Stimulated activated CD8-positive, alpha-beta memory T cell treated with anti-CD3 and anti-CD28 coated beads, Interleukin-2, amount 100 ng/mL, for 48 hours (primary cell): ENCODE measurements around the gene B3GNT3.
"Not testable (repeated sequence)": the region's sequence is repeated elsewhere in the genome, so short reads cannot be mapped to it uniquely, and the experiment has no call there.

ENCODE experiments used
- DNase-seq, 2 donors: peaks; one replicate each; pipeline ENCODE4 v3.0.0-alpha.2; 2020; ENCODE audit warnings: low read depth in 2 of 2

B3GNT3 gene

GRCh38 chr19:17766543-17767131, 28.3 kb upstream of the B3GNT3 start:
- DNase-seq = no peak

DNA sequence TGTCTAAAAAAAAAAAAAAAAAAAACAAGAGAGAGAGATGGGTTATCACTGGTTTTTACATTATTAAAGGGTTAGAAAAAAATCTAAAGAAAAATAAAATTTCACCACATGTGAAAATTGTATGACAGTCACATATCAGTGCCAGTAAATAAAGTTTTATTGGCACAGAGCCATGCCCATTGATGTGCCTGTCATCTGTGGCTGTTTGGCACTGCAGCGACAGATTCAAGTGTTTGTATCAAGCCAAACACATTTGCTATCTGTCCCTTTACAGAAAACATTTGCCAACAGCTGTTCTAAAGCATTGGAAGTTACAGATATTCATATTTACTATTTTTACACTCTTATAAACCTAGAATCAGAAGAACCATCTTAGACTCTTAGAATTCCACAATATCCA, 27.4 kb upstream of the B3GNT3 start:
- no peak for DNase-seq

DNA sequence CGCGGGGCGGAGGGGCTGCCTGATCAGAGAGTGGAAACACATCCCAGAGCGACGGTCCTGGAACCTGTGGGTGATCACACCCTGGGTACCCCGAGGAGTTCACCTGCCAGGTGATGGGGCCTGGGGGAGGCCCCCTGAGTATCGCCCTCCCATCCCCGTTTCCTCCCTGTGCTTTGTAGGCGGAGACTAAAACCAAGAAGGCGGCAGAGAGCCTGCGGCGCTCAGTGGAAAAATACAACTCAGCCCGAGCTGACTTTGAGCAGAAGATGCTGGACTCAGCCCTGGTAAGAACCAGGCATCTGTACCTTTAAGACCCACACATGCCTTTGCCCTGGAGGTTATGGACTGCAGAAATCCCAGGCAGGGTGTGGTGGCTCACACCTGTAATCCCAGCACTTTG, 24.3 kb upstream of the B3GNT3 start:
- DNase-seq = no peak

- no peak for DNase-seq
These were observed 22.8 kb upstream of the B3GNT3 start for GRCh38 chr19:17772172-17772571.

DNA sequence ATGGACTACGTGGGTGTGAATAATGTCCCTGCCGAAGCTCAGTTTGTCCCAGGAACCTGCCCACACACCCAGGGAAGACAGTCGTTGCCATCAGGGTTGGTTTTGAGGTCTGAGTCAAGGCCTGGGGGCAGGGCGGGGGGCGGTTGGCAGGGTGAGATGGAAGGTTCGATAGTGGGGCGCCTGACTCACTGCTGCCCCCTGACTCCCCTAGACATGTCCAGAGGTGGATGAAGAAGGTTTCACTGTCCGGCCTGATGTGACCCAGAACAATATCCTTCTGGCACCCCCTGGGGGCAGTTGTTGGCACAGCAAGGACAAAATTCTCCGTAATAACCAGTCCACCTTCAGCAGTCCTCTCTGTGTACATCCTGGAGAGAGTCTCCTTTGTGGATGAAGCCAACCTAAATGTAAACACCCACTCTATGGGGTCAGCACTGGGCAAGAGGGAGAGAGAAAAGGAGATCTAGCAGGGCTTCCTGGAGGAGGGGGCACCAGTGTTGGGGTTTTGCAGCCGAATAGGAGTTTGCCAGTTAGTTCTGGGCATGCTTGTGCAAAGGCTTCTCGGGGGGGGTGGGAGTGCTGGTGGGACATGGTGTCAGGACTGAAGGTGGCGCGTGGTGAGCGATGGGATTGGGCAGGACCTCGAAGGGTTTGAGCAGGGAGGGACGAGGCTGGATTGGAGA, 19.6 kb upstream of the B3GNT3 start:
- peak in 1 of 2 donors; percentile 23 for DNase-seq

GRCh38 chr19:17775991-17776803, 18.7 kb upstream of the B3GNT3 start:
- no peak for DNase-seq

DNA sequence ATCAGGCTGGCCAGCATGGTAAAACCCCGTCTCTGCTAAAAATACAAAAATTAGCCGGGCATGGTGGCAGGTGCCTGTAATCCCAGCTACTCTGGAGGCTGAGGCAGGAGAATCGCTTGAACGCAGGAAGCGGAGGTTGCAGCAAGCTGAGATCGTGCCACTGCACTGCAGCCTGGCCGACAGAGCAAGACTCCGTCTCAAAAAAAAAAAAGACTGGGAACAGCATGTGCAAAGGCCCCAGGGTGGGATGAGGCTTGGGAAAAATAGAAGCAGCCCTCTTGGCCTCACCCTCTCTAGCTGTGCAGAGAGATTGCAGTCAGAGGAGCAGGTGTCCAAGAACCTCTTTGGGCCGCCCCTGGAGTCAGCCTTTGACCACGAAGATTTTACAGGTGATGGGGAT, 17.1 kb upstream of the B3GNT3 start:
- DNase-seq = not testable (repeated sequence)

- DNase-seq = peak; percentile 54 to 66
These were observed 16.5 kb upstream of the B3GNT3 start for GRCh38 chr19:17778251-17778967.

- no peak for DNase-seq
These were observed 15.7 kb upstream of the B3GNT3 start for GRCh38 chr19:17778968-17779929.

DNA sequence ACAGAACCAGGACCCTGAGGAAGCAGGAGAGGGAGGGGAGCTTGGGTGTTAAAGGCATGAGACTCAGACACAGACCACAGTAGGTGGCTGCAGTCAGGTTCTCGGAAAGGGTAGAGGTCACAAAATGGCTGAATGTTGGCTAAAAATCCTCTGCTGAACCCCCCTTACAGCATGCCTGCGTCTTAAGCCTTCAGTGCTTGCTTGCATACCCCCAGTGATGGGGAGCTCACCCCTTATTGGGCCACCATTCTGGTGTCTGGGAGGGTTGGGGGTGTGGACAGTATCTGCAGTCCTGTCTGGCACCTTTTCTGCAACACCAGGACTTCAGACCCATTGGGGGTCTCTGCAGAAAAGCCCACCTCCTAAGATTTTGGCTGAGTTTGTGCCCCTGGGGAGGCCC, 14.2 kb upstream of the B3GNT3 start:
- no peak for DNase-seq

DNA sequence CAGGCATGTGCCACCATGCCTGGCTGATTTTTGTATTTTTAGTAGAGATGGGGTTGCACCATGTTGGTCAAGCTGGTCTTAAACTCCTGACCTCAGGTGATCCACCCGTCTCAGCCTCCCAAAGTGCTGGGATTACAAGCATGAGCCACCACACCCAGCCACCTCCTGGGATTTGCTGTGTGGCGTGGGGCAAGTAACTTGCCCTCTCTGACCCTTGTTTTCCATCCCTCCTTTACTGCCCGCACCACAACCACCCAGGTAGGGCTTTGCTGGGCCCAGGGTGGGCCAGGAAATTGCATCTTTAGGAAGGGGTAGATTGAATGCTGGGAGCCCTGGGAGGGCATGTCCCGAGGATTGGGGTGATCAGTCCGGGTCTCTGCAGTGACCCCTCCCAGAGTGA, 11.2 kb upstream of the B3GNT3 start:
- not testable (repeated sequence) for DNase-seq

DNA sequence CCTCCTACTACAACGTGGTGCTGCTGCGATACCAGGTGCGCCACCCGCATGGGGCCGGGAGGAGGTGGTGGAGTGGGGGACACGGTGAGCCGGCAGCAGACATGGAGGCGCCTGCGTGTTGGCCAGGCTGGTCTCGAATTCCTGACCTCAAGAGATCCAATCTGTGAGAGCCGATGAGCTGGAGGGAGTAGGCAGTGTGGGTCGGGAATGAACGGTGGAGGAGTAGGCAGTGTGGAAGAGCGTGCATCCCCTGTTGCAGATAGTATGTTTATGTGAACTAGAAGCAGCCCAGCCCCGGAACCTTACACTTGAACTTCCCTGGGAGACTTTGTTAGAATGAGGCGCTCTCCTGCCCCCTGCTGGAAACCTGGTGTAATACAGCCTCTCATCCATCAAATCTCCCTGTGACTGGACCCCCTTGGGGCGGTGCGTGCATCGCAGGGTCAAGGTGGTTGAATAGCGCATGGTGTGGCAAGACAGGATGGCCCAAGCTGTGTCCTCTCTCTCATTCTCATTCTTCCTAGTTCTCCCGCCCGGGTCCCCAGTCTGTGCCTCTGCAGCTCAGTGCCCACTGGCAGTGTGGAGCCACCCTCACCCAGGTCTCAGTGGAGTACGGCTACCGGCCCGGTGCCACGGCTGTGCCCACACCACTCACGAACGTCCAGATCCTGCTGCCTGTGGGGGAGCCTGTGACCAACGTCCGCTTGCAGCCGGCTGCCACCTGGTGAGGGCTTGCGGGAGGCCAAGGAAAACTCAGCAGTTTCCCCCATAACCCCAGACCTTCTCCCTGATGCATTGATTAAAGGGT, 10.5 kb upstream of the B3GNT3 start:
- peak; percentile 43 to 69 for DNase-seq

DNA sequence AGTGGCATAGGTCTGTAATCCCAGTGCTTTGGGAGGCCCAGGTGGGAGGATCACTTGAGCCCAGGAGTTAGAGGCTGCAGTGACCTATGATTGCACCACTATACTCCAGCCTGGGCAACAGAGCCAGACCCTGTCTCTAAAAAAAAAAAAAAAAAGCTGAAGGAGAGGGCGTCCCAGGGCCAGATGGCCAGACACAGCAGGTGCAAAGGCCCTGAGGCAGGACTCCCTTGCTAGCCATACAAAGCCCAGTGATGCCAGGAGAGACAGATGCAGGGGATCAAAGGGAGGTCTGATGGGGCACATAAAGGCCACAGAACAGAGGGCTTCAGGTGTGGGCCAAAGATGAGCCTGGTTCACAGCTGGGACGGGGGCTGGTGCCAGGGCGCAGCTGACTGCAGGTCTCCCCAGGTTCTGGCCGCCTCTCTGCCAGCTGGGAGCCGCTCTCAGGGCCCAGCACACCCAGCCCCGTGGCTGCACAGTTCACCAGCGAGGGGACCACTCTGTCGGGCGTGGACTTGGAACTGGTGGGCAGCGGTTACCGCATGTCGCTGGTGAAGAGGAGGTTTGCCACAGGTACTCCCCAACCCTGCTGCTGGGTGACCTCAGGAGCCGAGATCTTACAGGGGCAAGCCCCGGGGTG, 7.5 kb upstream of the B3GNT3 start:
- DNase-seq = no peak

DNA sequence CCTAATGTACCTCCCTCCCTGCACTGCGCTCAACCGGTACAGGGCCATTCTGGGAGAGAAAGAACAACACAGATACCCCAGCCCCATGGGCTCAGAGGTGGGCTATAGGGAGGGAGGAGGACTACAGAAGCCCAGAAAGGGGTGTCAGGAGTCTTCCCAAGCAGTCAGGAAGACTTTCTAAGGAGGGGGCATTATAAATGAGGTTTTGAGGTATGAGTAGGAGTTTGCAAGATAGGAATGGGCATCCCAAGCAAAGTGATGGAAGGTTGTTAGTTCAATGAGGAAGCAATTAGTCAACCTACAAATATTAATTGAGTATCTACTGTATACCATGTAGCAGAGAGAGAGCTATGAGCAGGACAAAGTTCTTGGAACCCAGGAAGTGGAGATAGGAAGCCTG, 6.3 kb upstream of the B3GNT3 start:
- no peak for DNase-seq

DNA sequence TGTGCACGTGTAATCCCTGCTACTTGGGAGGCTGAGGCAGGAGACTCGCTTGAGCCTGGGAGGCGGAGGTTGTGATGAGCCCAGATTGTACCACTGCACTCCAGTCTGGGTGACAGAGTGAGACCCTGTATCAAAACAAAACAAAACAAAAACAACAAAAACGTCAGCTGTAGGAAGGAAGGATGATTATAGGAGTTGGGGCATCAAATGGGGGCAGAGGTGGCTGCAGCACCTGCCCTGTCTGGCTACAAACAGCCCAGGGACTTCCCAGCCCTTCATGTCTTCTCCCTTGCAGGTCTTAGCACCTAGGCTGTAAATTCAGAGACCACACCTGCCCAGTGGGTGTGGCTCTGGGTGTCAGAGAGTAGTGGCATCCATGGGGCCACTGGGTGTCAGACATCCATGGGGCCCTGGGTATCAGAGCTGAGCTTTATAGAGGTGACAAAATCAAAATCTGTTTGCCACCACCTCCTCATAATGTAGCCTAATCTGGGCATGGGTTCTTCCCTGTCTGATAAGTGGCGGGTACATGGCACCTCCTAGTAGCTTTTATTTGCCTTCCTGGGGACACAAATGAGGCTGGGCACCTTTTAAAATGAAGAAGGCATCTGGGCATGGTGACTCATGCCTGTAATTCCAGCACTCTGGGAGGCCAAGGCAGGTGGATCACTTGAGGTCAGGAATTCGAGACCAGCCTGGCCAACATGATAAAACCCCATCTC, 4.7 kb upstream of the B3GNT3 start:
- no peak for DNase-seq

GRCh38 chr19:17794412-17794730, 567 bp upstream of the B3GNT3 start:
- no peak for DNase-seq

DNA sequence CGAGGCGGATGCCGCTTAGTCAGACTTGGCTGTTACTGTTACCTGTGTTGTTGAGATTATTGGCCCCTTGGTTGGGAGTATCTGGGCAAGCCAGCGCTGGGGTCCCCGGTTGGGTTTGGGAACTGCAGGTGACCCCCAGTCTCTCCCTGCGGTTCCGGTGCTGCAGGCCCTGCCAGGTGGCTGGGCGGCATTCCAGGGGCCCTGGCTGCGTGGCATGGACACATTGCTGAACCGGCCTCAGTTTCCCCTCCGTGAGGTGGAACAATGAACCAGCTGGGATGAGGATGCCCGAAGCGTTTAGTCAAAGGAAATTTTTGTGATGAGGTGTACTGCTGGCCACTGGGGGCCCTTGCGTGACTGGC, 538 bp downstream of the B3GNT3 start:
- no peak for DNase-seq

GRCh38 chr19:17796013-17796837, 1.3 kb downstream of the B3GNT3 start:
- no peak for DNase-seq
